OCI-LY1 (cell line): ENCODE data around the gene STAT3.

Source experiments
- EZH2 ChIP-seq: fragments of 200-600 bp; sonication (generic), shearing (Covaris generic); IDR thresholded peaks from 2 replicates; pipeline ENCODE4 v1.8.0; 2017; ENCODE audit warnings: borderline replicate concordance, mixed run types, mild to moderate bottlenecking, antibody characterized with exemption, low read length, moderate library complexity, mixed read lengths
- TF ChIP-seq, protein P1 (sequence below): fragments of 200-600 bp; sonication (generic), shearing (Covaris generic); IDR thresholded peaks from 2 replicates; pipeline ENCODE4 v1.5.1; 2017; ENCODE audit warnings: mild to moderate bottlenecking, antibody characterized with exemption, low read length, moderate library complexity, mixed read lengths

DNA sequence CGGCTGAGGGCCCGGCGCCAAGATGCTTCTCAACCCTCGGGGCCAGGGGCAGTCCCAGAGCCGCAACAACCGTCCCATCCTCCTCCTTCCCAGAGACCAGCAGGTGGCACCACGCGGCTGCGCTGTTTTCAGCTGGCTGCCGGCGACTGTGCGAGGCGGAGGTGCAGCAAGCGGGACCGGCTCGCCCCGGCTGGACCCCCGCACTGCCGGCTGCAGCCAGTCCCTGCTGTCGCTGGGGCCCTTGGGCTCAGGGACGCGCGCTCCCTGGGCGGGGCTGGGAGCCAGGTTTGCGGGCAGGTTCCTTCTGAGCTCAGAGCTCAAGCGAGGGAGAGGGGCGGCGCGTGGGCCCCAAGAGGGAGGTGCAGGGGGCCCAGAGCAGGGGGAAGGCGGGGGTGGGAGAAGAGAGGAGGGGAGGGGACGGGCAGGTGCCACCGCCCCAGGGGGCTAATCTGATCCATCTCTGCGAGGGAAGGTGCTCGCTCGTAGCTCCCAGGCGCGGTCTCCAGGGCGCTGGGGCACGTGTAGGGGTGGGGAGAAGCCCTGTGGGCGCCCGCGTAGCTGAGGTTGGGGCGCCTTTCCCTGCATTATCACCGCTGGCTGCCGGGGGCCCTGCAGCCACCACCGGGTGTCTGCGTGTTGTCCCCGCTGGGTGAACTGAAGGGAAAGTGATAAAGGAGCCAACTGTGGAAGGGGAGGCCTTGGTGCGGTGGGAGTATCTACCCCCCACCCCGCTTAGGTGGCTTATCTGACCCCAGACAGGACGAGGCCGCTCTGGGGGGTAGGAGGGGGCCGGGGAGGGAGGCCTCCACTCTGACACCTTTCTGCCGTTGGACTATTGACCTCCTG is 75.7 kb downstream of the STAT3 start:
- TF ChIP-seq, protein P1, sequence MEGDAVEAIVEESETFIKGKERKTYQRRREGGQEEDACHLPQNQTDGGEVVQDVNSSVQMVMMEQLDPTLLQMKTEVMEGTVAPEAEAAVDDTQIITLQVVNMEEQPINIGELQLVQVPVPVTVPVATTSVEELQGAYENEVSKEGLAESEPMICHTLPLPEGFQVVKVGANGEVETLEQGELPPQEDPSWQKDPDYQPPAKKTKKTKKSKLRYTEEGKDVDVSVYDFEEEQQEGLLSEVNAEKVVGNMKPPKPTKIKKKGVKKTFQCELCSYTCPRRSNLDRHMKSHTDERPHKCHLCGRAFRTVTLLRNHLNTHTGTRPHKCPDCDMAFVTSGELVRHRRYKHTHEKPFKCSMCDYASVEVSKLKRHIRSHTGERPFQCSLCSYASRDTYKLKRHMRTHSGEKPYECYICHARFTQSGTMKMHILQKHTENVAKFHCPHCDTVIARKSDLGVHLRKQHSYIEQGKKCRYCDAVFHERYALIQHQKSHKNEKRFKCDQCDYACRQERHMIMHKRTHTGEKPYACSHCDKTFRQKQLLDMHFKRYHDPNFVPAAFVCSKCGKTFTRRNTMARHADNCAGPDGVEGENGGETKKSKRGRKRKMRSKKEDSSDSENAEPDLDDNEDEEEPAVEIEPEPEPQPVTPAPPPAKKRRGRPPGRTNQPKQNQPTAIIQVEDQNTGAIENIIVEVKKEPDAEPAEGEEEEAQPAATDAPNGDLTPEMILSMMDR = peak; percentile 68
- TF ChIP-seq EZH2 = no peak
